ENCODE results near the gene IVNS1ABP.

- TF ChIP-seq GATA2 (IDR thresholded peaks at IDR 0.05; ENCODE audit: low read depth, low read length), result no peak
- no peak for TF ChIP-seq GATA3 (IDR thresholded peaks at IDR 0.05; ENCODE audit: low read depth, low read length)
Observed at GRCh38 chr1:185312361-185313138, 4.5 kb downstream of the IVNS1ABP start.
